T-helper 1 cell (primary cell): ENCODE measurements around the gene TGM3.
"Not testable (repeated sequence)": the region's sequence is repeated elsewhere in the genome, so short reads cannot be mapped to it uniquely, and the experiment has no call there.

ENCODE experiments used
- DNase-seq, 5 donors: peaks; one replicate each; pipeline ENCODE4 v3.0.0-alpha.2; 2012 to 2020
- total RNA-seq, 4 donors: gene quantifications; one replicate each; lab custom pipeline; 2026; lab: John Stamatoyannopoulos, UW

The TGM3 gene, protein sequence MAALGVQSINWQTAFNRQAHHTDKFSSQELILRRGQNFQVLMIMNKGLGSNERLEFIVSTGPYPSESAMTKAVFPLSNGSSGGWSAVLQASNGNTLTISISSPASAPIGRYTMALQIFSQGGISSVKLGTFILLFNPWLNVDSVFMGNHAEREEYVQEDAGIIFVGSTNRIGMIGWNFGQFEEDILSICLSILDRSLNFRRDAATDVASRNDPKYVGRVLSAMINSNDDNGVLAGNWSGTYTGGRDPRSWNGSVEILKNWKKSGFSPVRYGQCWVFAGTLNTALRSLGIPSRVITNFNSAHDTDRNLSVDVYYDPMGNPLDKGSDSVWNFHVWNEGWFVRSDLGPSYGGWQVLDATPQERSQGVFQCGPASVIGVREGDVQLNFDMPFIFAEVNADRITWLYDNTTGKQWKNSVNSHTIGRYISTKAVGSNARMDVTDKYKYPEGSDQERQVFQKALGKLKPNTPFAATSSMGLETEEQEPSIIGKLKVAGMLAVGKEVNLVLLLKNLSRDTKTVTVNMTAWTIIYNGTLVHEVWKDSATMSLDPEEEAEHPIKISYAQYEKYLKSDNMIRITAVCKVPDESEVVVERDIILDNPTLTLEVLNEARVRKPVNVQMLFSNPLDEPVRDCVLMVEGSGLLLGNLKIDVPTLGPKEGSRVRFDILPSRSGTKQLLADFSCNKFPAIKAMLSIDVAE
- 0 reads per million in 4 donors for total RNA-seq

DNA sequence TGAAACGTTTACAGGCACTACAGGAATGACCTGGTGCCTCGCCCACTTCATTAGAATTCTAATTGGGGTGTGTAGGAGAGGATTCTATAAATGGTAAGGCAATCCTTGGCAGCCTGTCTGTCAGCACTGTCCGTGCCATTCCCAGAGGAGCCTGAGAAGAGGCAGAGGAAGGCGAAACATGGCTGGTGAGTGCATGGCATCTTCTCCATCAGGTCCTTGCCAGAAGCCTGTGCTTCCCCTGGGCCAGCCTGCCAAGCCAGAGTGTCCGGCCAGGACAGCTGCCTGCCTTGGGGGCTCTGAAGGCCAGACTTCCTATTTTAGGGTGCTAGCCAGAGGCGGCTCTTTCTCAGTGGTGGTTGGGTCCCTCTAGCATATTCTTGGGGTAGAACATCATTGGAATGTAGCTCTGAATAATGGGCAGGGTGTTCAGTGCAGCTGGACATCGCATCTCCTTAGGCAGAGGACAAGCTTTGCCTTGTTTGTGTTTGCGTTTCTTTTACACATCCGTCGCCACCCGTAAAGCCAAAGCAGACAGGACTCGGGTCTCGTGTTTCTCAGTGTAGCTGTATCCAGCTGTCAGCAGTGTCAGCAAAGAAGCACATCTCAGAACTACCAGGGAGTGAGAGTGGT lies at the start of gene TGM3:
Gene TGM3 (plus strand): TSS at position 116 of the 630 bp plus-strand sequence. CDS start 63 bp downstream, at position 179.
- DNase-seq = no peak

DNA sequence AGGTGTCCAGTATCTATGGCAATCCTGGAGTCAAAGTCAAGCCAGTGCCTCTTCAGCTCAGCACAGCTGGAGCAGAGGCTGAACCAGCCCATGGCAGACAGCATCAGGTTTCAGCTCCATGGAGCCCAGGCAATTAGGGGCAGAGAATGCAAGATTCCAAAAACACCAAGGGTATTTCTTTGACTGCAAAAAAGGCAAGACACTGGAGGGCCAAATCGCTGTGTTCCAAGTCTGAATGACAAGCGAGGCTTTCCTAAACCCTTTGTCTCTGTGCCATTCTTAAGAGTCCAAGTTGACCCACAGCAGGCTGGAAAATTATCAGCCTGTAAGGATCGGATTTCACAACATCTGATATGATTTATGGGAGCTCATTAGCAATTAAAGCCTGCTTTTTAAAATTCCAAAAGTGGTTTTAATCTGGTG lies 49.7 kb upstream of the TGM3 start:
- DNase-seq = no peak

DNA sequence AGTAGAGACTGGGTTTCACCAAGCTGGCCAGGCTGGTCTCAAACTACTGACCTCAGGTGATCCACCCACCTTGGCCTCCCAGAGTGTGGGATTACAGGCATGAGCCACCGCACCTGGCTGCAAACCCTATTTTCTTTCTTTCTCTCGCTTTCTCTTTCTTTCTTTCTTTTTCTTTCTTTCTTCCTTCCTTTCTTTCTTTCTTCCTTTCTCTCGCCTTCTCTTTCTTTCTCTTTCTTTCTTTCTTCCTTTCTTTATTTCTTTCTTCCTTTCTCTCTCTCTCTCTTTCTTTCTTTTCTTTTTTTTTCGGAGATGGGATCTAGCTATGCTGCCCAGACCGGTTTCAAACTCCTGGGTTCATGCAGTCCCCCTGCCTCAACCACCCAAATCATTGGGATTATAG lies 47.0 kb upstream of the TGM3 start:
- DNase-seq = no peak

DNA sequence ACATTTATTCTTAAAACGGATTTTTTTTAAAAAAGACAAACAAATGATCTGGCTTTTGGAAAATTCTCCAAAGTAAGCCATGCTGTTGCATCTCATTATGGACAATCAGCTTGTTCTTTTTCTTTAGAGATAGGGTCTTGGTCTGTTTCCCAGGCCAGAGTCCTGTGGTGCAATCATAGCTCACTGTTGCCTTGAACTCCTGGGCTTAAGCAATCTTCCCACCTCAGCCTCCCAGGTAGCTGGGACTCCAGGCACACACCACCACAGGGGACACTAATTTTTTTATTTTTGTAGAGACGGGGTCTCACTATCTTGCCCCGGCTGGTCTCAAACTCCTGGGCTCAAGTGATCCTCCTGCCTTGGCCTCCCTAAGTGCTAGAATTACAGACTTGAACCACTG lies 45.9 kb upstream of the TGM3 start:
- DNase-seq = no peak

DNA sequence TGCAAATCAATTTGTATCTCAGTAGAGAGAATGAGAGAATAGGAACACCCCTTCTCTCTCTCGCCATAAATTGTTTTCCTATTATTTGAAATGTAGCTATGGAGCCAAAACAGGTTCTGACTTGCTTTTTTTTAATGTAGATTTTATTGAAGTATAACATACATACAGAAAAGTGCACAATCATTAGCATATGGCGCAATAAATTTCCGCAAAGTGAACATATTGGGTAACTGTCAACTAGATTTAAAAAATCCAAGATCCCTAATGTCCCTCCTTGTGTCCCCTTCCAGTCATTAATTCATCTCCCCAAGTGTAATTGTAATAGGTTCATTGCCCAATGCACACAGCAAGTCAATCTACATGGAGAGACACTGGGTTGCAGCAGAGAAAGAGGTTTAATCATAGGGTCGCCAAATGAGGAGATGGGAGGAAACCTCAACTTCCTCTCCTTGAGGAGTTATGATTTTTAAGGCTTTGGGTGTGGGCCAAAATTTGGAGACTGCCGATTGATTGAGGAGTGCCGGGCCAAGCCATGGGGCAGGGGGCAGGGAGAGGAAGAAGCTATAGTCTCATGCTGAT lies 43.3 kb upstream of the TGM3 start:
- DNase-seq = no peak

DNA sequence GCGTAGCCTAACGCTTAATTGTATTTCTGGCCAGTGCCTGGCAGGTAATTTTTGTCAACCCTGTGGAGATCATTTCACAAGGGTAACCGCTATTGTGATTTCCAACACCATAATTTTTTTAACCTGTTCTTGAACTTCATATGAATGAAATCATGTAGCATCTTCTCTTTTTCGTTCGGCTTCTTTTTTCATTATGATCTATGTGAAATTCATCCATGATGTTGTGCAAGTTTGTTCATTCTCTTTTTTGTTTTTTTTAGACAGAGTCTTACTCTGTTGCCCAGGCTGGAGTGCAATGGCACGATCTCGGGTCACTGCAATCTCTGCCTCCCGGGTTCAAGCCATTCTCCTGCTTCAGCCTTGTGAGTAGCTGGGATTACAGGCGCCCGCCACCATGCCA lies 42.5 kb upstream of the TGM3 start:
- DNase-seq = no peak

DNA sequence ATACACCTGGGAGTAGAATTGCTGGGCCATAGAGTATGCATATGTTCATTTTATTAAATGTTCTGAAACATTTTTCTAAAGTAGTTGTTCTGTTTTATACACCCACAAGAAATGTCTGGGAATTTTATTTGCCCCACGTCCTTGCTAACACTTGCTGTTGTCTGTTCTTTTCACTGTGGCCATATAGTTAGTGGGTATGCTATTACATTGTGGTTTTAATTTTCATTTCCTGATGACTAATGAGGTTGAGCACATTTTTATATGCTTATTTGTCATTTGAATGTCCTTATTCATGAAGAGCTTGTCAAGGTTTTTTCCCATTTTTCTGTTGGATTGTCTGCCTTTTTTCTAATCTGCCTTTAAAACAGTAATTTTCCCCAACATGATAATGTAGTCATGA lies 41.5 kb upstream of the TGM3 start:
- DNase-seq = no peak

DNA sequence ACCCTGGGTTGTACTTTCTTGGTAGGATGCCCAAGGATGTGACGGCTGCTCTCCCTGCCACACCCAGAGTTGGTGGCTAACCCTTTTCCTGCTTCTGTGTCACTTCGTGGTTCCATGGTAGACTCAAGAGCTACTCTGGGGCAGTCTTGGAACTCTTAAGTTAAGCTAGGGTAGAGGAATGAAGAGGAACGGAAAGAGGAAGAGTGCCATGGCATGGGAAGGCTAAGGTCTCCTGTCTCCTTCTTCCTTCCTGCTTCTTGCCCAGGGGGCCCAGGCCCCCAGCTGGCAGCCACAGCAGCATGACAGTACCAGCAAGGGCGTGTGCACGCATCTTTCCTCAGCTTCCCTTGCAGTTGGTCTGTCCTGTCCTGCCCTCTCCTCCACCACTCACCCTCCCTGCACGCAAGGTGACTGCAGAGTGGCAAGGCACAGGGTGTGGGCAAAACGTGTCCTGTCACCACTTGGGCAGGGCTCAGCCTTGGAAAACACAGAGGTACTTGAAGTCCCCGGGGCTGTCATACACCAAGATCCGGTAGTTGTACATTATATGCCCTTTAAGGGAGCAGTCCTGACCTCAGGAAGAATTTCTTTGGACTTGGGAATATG lies 39.8 kb upstream of the TGM3 start:
- DNase-seq = peak in 1 of 5 donors; percentile 4

DNA sequence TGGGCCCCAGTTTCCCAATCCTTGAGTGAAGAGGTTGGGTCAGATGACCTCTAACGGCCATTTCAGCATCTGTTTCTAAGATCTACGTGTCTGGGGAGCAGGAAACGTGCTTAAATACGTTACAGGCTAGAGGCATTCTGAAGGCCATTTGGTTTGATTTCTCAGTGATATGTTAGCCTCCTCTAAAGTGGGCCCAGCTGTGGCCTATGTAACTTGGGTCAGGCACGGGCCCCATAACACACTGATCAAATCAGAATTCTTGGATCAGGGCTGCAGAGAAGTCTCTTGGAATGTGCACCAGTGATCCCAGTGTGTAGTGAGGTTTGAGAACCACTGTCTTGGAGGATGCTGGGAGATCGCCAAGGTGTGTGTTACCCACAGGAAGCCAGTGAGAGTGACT lies 36.1 kb upstream of the TGM3 start:
- no peak for DNase-seq

DNA sequence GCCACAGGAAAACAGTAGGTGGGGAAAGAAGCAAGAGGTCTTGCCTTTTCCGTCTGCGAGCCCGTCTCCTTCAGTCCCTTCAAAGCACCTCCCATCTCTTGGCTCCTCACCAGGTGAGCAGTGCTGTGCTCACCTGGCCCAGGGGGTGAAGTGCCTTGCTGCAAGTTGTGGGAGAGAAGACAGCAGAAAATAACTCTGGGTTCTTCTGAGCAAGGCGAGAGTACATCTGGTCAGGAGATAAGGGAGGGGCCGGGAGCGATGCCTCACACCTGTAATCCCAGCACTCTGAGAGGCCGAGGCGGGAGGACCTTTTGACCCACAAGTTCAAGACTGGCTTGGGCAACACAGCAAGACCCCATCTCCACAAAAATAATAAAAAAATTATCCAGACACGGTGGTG lies 35.6 kb upstream of the TGM3 start:
- DNase-seq = no peak

DNA sequence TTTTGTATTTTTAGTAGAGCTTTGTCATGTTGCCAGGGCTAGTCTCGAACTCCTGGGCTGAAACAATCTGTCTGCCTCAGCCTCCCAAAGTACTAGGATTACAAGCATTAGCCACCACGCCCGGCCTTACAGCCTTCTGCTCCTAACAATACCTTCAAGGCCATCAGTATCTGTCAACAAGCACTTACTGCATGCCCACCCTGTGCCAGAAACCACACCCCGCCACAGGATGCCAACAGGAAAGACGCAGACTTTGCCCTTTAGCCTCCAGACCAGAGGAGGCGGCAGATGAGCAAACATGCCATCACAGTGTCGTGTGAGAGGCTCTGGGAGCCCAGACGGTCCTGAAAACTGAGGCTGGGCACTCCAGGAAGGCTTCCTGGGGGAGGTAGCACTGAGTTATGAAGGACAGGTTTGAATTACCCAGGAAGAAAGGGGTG lies 34.7 kb upstream of the TGM3 start:
- no peak for DNase-seq

DNA sequence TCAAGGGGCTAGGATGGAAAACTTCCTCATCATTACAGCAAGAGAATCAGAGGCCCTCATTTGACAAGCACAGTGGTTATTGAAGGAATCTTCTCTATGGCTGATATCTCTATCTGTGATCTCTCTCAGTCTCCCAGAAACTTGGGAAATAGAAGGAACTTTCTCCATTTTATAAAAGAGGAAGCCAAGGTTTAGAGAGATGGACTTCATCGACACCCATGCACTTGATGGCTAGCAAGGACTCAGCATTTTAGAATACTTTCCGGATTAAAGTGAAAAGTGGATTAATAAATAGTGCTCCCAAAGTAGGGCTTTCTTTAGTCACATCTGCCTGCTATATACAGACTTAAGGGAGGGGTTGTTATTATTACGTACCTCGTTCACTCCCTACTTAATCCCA lies 34.2 kb upstream of the TGM3 start:
- no peak for DNase-seq

DNA sequence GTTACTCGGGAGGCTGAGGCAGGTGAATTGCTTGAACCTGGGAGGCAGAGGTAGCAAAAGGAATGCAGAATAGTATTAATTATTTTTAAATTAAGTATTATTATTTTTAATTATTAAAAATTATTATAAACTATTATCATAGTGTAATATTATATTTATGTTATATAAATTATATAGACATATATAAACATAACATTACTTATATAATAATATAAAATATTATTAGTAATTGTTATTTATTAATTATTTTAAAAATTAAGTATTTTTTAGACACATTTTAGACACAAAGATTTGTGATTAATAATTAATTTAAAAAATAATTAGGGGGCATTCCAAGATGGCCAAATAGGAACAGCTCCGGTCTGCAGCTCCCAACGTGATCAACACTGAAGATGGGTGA lies 31.7 kb upstream of the TGM3 start:
- DNase-seq = no peak

DNA sequence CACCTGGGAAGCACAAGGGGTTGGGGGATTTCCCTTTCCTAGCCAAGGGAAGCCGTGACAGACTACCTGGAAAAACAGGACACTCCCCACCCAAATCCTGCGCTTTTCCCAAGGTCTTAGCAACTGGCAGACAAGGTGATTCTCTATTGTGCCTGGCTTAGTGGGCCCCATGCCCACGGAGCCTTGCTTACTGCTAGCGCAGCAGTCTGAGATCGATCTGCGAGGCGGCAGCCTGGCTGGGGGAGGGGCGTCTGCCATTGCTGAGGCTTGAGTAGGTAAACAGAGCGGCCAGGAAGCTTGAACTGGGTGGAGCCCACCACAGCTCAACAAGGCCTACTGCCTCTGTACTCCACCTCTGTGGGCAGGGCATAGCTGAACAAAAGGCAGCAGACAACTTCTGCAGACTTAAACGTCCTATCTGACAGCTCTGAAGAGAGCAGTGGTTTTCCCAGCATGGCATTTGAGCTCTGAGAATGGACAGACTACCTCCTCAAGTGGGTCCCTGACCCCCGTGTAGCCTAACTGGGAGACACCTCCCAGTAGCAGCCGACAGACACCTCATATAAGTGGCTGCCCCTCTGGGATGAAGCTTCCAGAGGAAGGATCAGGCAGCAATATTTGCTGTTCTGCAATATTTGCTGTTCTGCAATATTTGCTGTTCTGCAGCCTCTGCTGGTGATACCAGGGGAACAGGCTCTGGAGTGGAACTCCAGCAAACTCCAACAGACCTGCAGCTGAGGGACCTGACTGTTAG lies 31.0 kb upstream of the TGM3 start:
- not testable (repeated sequence) for DNase-seq

DNA sequence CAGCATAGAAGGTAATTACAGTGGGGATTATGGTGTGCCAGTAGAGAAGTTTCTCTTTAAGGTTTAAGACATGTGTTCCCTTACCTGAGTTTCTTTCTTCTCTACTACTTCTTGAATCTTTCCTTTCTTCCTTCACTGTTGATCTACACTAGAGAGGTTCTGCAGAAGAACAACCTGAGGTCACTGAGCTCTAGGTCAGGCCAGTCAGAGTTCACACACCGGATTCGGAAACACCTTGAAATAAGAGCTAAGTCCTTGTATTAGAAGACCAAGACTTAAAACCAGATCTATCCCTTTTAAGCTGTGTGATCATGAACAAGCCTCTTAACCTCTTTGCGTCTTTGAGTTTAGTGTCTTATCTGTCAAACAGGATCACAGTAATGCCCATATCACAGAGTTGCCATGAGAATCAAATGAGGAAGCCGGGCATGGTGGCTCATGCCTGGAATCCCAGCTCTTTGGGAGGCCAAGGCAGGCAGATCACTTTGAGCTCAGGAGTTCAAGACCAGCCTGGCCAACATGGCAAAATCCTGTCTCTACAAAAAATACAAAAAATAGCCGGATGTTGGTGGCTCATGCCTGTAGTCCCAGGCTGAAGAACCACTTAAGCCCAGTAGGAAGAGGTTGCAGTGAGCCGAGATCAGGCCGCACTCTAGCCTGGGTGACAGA lies 22.0 kb upstream of the TGM3 start:
- DNase-seq = no peak

DNA sequence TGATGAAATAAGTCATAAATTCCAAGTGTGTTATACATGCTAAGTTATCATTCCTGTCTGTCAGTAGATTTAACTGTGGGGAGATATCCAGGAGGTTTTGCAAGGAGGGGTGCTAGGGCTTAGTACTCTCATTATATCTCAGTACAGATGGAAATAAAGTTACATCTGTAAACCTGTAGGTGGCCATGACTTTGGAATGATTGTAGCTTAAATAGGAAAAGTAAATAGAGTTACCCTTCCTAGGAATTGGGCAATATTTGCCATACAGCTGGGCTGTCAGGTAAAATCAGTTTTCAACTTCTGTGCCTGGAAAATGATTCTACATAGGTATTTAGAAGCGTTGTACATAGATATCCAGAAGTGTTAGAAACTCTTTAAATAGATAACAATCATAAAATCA lies 19.8 kb upstream of the TGM3 start:
- no peak for DNase-seq

DNA sequence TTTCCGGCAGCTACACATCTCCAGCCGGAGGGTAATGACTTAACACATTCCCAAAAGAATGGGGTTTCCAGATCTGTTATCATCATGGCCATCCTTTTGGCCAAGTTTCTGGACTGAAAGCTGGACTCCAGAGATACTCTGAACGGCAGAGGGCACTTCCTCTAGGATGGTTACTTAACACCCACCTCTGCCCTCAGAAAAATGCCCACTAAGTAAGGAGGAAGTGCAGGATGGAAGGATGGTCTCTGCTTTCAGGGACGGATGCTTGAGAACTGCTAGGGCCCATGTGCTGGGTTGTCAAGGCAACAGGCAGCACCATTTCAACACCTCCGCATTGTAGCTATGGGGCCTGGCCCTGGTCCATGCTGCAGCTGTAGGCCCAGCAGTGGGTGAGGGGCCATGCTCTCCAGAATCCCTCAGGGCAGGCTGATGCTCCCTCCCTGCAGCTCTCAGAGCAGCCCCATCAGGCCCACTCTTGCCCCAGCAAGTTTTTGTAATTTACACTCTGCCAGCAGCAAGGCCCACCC lies 16.5 kb upstream of the TGM3 start:
- no peak for DNase-seq

DNA sequence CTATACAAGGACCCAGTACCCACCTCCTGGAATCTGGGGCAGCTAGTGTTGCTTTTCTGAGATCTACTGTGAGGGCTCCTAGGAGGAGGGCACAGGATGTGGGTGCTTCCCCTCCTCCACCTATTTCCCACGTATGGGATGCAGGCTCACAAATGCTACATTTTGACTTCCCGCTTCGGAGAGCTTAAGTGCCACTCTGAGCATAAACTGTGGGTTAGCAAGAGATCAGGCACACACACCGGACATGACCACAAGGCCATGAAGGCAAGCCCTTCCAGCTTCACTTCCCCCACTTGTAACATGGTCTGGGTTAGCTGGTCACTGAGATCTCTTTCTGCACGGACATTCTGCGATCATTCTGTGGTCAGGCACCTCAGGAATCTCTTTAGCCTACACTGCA lies 15.7 kb upstream of the TGM3 start:
- no peak for DNase-seq

DNA sequence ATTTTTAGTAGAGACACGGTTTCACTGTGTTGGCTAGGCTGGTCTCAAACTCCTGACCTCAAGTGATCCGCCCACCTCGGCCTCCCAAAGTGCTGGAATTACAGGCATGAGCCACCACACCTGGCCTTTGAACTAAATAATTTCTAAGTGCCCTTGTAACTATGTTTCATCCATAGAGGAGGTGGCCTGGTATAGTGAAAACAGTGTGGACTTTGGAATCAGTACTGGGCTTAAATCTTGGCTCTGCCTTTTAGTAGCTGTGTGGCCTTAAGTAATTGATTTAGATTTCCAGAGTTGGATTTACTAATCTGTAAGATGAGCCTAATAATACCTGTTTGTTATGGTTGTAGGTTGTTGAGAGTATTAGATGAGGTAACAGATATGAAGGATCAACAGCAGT lies 14.2 kb upstream of the TGM3 start:
- no peak for DNase-seq

DNA sequence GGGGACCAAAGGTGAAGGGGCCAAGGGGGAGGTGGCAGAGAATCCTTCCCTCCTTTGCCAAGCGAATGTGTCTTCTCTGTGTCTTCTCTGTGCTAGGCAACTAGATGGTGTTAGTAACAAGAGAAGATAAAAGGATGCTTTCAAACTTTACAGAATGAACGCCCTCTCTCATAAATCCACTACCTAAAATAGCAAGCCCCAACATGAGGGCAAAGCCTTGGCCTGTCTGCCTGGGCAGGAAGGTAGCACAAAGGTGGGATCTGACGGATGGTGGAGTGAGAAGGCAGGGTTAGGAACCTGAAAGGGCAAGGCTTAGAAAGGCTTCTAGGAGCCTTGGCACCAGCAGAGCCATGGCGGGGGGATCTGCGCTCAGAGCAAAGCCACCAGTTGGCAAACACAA lies 13.6 kb upstream of the TGM3 start:
- DNase-seq = no peak

DNA sequence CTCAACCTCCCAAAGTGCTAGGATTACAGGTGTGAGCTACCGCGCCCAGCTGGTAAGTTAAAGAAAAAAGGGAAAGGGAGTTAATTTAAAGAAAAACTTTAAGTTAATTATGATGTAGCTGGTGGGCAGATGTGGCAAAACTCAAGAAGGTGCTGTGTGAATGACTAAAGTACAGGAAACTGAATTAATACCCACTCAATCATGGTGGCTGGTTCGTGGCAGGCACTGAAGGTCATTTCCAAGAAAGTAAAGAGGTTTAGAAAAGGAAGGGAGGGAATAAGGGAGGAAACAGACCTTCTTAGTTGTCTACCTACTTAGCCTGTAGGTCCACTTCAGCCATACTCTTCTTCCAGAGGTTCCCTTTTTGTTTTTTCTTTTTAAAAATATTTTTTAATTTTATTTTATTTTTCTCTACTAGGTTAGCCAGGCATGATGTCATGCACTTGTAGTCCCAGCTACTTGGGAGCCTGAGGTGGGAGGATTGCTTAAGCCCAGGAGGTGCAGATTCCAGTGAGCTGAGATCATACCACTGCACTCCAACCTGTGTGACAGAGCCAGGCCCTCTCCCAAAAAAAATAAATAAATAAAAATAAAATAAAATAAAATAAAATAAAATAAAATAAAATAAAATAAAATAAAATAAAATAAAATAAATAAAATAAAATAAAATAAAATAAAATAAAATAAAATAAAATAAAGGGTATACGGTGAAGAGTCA lies 11.9 kb upstream of the TGM3 start:
- DNase-seq = no peak
